ENCODE data around the gene ETV6.

DNA sequence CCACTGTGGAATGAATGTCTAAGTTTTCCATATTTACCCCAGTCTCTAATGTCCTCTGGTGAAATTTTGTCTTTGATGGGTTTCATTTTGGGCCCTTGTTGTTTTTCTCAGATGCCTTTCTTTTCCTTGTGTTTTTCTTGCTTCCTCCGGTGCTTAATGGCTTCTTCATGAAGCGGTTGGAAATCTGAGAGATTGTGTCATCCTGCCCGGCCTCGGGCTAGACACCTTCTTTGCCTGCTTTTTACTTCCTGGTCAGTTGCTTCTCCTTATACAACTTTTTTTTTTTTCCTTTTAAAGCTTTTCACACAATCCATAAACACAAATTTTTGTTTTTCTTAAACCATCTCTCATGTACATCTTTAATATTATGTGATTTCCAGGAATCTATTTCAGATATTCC is 7.1 kb downstream of the ETV6 start:
- TF ChIP-seq, protein P1, sequence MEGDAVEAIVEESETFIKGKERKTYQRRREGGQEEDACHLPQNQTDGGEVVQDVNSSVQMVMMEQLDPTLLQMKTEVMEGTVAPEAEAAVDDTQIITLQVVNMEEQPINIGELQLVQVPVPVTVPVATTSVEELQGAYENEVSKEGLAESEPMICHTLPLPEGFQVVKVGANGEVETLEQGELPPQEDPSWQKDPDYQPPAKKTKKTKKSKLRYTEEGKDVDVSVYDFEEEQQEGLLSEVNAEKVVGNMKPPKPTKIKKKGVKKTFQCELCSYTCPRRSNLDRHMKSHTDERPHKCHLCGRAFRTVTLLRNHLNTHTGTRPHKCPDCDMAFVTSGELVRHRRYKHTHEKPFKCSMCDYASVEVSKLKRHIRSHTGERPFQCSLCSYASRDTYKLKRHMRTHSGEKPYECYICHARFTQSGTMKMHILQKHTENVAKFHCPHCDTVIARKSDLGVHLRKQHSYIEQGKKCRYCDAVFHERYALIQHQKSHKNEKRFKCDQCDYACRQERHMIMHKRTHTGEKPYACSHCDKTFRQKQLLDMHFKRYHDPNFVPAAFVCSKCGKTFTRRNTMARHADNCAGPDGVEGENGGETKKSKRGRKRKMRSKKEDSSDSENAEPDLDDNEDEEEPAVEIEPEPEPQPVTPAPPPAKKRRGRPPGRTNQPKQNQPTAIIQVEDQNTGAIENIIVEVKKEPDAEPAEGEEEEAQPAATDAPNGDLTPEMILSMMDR (IDR thresholded peaks at IDR 0.05), result no peak
- no peak for TF ChIP-seq POLR2A (IDR thresholded peaks at IDR 0.05)

Data from right lobe of liver (tissue), 4 donors.